Activated CD4-positive, alpha-beta T cell treated with anti-CD3 and anti-CD28 coated beads, Interleukin-10, Interleukin-2, amounts not matched to agents 100 ng/mL and 50 ng/mL, durations not matched to agents 16 hours and 8 hours (primary cell): Measurements from ENCODE around the gene DLG2.

ENCODE experiments used
- DNase-seq: peaks from one replicate; pipeline ENCODE4 v3.0.0-alpha.2; 2020

Gene DLG2

DNA sequence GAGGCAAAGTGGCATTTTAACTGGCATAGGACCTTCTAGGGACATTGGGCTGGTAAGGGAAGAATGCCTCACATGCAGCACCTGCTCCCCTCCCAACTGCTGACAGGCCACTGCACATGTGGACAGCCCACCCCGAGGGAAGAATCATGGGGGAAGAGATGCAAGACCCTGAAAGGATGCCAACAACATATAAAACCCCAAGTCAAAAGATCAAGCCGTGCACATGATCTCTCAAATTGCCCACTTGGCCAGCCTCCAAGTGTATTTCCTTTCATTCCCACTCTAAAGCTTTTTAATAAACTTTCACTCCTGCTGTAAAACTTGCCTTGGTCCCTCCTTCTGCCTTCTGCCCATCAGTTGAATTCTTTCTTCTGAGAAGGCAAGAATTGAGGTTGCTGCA lies 1393.1 kb downstream of the DLG2 start:
- no peak for DNase-seq

GRCh38 chr11:84232511-84232910 lies 1394.6 kb downstream of the DLG2 start:
- no peak for DNase-seq

GRCh38 chr11:84230402-84230801 lies 1396.7 kb downstream of the DLG2 start:
- no peak for DNase-seq

DNA sequence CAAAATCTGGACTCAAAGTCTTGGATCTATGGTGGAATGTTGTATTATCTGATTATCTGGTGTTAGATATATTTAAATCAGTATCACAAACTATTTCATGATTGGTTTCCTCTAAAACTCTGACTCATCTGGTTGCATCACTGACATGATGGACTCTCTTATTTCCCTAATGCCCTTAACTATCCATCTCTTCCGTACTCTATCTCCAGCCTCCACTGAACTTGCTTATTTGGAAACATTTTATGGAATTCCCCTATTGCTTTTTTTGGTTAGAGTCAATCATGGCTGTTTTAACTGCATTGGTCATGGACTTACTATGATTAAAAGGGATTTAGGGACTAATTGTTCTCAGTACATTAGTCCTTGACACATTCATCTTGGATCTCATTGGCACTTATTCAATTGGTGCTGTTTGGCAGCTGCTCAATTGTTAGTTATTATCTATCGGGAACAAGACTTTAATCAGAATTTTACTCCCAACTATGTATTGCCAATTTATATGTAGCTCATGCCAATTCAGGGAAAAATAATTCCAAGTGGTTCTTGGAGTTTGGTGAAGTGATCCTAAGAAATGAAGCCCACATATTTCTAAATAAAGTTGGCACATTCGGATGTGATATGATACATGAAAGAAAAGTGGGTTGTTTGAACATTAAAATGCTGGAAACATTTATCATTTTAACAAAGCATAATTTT lies 1399.0 kb downstream of the DLG2 start:
- DNase-seq = no peak

DNA sequence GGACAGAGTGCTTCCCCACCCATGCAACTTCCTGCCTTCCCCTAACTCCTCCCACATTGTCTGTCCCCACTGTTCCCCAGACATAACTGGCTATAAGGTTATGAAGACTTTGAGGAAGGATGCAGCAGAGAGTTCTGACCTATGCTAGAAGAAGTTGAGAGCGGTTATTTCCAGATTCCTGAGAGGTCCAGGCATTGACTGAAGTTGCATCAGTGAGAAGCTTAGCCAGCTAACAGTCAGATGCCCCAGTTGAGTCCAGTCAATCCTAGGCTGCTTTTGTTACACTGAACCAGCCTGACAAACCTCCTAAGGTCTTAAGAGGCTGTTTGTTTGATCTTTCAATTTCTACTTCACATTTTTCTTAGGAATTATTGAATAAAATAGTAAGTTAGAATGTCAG lies 1403.1 kb downstream of the DLG2 start:
- DNase-seq = no peak

- no peak for DNase-seq
These were observed 1408.8 kb downstream of the DLG2 start for GRCh38 chr11:84218318-84218717.

- no peak for DNase-seq
These were observed 1411.5 kb downstream of the DLG2 start for GRCh38 chr11:84215672-84216071.

DNA sequence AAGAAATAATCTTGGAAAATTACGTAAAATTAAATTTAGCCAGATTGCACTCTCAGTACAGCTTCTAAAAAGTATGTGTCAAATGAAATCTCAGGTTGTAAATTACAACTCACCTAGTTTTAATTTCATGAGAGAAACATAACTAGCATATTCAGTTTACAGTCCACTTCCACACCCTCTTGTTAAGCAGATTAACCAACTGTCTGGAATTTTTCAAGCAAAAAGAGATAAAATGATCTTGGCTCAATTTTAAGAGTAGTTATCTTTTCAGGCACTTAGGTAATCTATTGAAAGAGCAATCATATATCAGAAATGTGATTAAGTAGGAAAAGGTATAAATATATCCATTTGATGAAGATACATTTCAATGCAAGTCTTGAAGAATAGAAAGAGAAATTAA lies 1412.6 kb downstream of the DLG2 start:
- DNase-seq = no peak

DNA sequence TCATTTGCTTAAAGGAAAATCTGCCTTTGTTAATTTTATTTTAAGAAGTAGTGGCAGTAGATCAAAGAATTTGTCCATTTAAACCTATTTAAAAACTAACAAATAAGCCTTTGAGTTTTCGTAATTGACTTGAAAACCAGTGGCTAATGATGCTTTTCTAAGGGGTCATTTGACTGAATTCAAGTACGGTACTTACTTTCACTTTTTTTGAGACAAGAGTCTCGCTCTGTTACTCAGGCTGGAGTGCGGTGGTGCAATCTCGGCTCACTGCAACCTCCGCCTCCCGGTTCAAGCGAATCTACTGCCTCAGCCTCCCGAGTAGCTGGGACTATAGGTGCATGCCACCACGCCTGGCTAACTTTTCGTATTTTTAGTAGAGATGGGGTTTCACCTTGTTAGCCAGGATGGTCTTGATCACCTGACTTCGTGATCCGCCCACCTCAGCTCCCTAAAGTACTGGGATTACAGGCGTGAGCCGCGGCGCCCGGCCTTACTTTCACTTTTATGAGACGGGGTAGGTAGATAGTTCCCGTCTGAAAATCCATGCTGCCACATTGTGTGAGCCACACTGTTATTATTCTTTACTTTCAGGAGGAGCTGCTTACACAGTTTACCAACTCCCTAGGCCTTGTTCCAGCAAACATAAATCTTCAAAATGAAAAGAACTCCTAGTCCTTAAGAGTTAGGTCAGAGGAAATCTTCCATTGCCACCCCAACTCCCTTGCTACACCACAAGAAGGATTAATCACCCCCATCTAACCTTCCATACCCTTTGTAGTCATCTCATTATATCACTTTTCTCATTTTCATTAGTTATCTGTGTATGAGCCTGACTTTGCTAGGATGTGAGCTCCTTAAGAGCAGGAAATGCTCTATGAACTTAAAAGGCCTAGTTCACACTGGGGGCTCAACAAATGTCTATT lies 1414.4 kb downstream of the DLG2 start:
- DNase-seq = no peak

GRCh38 chr11:84211896-84212295 lies 1415.2 kb downstream of the DLG2 start:
- no peak for DNase-seq

DNA sequence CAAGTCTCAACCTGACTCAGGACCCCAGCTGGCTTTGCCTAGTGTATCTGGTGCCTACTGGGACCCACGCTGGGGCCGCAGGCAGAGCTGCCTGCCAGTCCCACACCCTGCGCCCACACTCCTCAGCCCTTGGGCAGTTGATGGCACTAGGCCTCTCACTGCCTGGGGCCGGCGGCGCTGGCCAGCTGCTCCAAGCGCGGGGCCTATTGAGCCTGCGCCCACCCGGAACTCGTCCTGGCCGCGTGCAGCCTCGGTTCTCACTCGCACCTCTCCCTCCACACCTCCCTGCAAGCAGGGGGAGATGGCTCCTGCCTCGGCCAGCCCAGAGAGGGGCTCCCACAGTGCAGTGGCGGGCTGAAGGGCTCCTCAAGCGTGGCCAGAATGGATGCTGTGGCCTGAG lies 1432.4 kb downstream of the DLG2 start:
- no peak for DNase-seq

DNA sequence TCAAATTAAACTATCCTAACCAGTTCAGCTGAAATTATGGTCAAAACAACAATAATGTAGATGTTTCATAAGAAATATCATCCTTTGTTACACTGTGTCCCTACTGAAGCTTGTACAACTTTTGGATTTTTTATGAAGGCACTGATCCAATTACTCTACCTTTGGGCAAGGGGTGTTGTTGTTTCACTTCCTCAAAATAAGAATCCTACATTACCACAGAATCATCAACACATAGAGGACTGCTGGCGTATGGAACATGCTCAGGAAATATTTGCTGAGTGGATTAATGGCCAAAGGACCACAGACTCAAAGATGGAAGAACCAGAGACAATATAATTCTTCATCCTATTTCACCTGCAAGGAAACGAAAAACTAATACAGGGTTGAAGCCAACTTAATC lies 1433.4 kb downstream of the DLG2 start:
- no peak for DNase-seq

DNA sequence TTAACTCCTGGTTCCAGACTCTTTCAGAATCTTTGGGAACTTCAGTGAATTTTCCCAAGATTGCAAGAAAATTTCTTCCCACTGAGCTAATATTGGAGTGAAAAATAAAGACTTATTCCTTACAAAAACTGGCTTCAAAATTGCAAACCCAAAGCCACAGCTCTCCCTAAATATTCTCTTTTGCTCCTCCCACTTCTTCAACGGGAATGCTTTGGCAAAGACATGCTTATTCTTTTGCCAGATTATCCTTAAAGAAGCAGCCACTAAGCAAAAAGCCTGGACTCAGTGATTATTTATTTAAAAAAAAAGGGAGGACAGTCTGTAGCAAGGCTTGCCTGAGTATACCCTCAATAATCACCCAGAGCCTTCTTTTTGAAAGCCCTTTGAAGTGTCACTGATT lies 1438.6 kb downstream of the DLG2 start:
- no peak for DNase-seq

- no peak for DNase-seq
These were observed 1454.1 kb downstream of the DLG2 start for GRCh38 chr11:84173078-84173477.

DNA sequence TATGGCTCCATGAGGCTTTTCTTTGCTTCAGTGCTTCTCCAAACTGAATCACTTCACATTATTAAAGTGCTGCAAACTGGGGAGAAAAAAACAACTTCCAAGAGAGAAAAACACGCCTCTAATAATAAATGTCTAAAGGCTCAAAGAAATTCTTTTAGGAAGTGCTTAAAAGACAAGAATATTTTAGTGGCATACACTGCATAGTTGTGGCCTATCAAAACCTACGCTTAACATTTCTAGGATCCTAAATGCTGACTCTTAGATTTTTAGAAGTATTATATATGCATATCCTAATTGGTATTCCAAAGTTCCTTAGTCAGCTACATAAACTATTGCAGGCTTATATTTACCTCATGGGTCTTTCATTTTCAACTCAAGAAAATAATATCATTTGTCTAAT lies 1462.0 kb downstream of the DLG2 start:
- DNase-seq = no peak

GRCh38 chr11:84164728-84165127 lies 1462.4 kb downstream of the DLG2 start:
- DNase-seq = no peak

DNA sequence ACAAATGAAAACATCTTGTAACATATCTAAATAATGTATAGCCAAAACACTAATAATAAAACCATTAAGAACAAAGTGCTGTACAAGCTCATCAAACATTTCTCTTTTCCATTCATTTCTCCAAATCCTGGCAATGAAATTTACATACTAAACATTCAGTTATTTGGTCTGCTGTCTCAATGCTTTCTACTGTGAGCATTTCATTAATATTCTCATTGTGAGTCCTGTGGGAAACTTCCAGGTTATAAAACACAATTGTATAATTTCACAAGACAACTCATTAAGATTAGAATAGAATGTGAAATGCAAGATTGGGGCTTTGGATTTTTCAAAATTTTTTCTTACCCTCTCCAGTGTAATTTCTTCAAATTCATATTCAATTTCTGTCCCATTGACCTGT lies 1464.0 kb downstream of the DLG2 start:
- no peak for DNase-seq

DNA sequence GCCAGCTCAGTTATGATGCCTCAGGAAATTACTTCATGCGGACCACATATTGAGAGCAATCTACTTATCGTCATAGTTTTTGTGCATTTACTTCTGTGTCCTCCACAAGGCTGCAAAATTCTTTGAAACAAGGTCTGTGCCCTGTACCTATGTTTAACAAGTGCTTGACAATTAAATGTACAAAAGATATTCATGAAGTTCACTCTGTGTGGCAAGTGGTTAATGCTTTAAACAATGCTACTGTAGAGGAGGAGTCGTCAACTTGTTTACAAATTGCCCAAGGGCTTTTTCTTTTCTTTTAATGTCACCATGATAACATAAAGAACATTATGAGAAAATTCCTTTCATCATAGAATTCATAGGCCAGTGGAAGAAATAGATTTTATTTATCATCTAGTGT lies 1469.5 kb downstream of the DLG2 start:
- DNase-seq = no peak

DNA sequence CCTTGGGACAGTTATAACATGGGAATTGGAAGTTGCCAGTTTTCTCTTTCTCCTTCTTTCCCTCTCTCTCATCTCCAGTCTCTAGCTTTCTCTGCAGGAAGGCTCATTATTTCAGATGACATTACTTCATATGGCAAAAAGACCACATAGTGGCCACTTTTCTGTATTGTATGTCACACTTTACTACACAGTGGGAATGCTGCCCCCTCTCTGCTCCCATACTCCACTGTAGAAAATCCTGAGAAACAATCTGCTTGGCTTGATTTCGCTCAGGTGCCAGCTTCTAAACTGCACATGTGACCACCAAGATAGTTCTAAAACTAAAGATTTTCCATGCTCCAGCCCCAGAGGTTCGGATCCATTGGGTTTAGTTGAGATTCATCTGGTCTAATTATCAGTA lies 1480.3 kb downstream of the DLG2 start:
- no peak for DNase-seq

DNA sequence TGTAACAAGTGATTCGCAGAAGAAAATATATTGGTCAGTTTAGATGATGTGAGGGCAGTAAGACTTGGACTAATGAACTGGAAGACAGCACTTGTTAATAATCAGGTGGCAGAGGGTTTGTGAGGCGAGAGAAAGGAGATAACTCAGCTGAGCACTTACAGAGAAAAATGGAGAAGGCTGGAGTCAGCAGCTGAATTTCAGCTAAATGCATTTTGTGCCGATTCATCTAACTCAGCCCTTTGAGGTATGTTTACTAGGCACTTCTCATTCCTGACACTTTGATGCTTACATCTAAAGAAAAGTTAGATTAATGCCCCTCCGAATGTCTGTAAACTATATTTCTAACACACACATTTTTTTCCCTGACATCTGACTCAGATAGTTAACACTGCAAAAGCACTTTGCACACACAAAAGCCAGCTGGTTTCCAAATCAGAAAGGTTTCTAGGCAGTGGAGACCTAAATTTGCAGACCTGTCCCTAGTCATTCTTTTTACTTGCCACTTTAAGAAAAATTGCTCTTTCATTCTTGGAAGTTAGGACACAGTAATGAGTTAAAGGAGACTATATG lies 1481.4 kb downstream of the DLG2 start:
- DNase-seq = no peak

GRCh38 chr11:84144531-84144930 lies 1482.6 kb downstream of the DLG2 start:
- DNase-seq = no peak

GRCh38 chr11:84142411-84142810 lies 1484.7 kb downstream of the DLG2 start:
- no peak for DNase-seq

DNA sequence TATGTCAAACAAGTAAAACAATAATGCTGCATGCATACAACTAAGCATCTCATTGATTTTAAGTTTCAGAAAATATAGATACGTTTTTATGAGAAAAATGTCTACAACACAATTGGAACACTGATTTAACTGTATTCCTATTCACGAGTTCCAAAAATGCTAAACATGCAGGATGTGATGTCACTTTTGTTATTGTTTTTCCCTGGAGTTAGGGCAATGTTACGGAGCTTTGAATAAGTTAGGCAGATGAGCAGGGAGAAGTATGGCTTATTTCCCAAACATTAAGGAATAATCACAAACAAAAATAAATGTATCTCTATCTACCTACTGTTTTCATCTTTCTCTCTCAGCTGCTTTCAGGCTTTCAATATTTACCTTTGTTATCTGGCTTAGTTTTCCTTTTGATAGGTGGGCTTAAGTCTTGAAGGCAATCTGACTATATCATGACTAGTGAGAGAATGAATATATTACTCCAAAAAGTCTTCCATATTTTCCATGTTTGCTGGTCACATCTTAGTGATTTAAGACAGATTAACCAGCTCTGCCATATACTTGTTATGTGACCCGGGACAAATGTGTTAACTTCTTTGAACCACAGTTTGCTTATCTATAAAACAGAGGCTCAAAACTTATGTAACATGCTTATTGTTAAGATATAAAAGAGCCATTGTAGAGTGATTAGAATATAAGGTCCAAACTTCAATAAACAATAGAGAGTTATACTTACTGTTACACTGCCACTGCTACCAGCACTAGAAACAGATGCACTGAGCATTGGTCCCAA lies 1486.6 kb downstream of the DLG2 start:
- no peak for DNase-seq
